OCI-LY7 (cell line): ENCODE measurements around the gene TUBA1A.

Experiments
- CTCF ChIP-seq: fragments of 200-600 bp; sonication (generic); conservative IDR thresholded peaks from 2 replicates; pipeline ENCODE4 v1.5.1; 2014; ENCODE audit warnings: mild to moderate bottlenecking, antibody characterized with exemption, low read length, moderate library complexity, mixed read lengths
- EZH2phosphoT487 ChIP-seq: fragments of 200-600 bp; sonication (generic); IDR thresholded peaks from 2 replicates; pipeline ENCODE4 v1.6.1; 2018; ENCODE audit warnings: low read depth, borderline replicate concordance, mild to moderate bottlenecking, mixed run types, antibody characterized with exemption, low read length, moderate library complexity, mixed read lengths

GRCh38 chr12:49206389-49206788, 17.5 kb upstream of the TUBA1A start:
- TF ChIP-seq CTCF (no peak), EZH2phosphoT487 (no peak)
